Stimulated activated CD4-positive, alpha-beta T cell treated with anti-CD3 and anti-CD28 coated beads, Interleukin-2, amount 100 ng/mL, for 48 hours (primary cell): ENCODE results near the gene OR11H7.
"Not testable (repeated sequence)": the region's sequence is repeated elsewhere in the genome, so short reads cannot be mapped to it uniquely, and the experiment has no call there.

ENCODE experiments used
- DNase-seq, 2 donors: peaks; one replicate each; pipeline ENCODE4 v3.0.0-alpha.2; 2020

OR11H7 gene

DNA sequence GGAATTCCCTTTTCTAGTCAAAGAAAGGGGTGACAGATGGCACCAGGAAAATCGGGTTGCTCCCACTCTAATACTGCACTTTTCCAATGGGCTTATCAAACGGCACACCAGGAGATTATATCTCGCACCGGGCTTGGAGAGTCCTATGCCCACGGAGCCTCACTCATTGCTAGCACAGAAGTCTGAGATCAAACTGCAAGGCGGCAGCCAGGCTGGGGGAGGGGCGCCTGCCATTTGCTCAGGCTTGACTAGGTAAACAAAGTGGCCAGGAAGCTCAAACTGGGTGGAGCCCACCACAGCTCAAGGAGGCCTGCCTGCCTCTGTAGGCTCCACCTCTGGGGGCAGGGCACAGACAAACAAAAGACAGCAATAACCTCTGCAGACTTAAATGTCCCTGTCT lies 51.5 kb downstream of the OR11H7 start:
- not testable (repeated sequence) for DNase-seq
